Measurements from ENCODE around the gene ATG14. TPM values are rescaled to one million over a fixed set of nuclear protein-coding genes. Genes with fewer than 3 reads are reported as not detected.

ATG14 gene
- polyA plus RNA-seq, 1 of the 3 experiments (the other 2 are of a cell fraction) = 4.3 TPM

DNA sequence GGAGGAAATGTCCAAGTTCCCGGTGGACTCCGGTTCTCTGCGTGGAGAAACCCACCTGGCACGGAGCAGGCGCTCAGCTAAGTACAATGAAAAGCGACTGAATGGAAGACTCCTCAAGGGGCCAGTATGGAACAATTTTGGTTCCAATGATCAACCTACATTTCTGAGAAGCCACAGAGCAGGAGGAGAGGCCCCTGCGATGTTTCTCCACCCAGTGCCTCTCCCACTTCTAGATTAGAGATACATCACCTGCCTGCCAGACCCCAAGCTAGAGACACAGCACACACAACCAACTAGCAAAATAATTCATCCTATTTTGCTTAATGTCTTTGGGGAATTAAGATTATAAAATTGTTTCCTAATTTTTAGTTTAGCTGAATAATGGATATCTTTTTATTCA, 38.8 kb downstream of the ATG14 start:
- TF ChIP-seq FOXM1 (IDR thresholded peaks at IDR 0.05; ENCODE audit: low read depth) = no peak
- TF ChIP-seq RFX5 (IDR thresholded peaks at IDR 0.05; ENCODE audit: low read length) = no peak
- TF ChIP-seq, protein P1, sequence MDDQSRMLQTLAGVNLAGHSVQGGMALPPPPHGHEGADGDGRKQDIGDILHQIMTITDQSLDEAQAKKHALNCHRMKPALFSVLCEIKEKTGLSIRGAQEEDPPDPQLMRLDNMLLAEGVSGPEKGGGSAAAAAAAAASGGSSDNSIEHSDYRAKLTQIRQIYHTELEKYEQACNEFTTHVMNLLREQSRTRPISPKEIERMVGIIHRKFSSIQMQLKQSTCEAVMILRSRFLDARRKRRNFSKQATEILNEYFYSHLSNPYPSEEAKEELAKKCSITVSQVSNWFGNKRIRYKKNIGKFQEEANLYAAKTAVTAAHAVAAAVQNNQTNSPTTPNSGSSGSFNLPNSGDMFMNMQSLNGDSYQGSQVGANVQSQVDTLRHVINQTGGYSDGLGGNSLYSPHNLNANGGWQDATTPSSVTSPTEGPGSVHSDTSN (IDR thresholded peaks at IDR 0.05) = no peak
- TF ChIP-seq MXI1 (IDR thresholded peaks at IDR 0.05; ENCODE audit: low read depth, low read length) = no peak
- TF ChIP-seq RAD21 (IDR thresholded peaks at IDR 0.05; ENCODE audit: low read length) = no peak
- TF ChIP-seq YY1 (IDR thresholded peaks at IDR 0.05; ENCODE audit: low read depth) = no peak
- TF ChIP-seq TEAD4 (IDR thresholded peaks at IDR 0.05; ENCODE audit: borderline replicate concordance, insufficient read depth) = no peak
- H3K36me3 ChIP-seq (replicated peaks in 1 of 2; ENCODE audit: control insufficient read depth in 1 of 2, insufficient read depth in 2 of 2, low read length in 1 of 2) = peaks cover 14 to 27% of the 10 kb centered on the region in 2 experiments
- H3K27ac ChIP-seq (ENCODE audit: low read depth in 2 of 2, low read length in 1 of 2) = no peak overlapping the region
- ChIA-PET POLR2A (no interaction called here), CTCF (interaction anchor here (0.6 to 1.9 kb wide), 4 partner anchors 12 to 160 kb away, joined by 3 to 6 read pairs (median 4); partner anchors contain the start of gene FBXO34)
- DNase-seq = no peak
- H3K79me2 ChIP-seq (ENCODE audit: insufficient read depth) = no peaks in the 10 kb centered on the region
- no peaks in the 10 kb centered on the region for H3K9me3 ChIP-seq
- H3K9ac ChIP-seq = no peak overlapping the region
- no peaks in the 10 kb centered on the region for H3K4me1 ChIP-seq (ENCODE audit: control insufficient read depth in 1 of 2, insufficient read depth in 2 of 2, low read depth in 1 of 2, low read length in 1 of 2)
- WGBS (ENCODE audit: low lambda C conversion rate) = 86% methylated on average over 7 of the region's 7 CpGs
- H3F3A ChIP-seq (replicated peaks; ENCODE audit: insufficient read depth) = no peaks in the 10 kb centered on the region
- no peak overlapping the region for H2AFZ ChIP-seq (ENCODE audit: low read depth)
- H4K20me1 ChIP-seq (ENCODE audit: insufficient read depth) = no peaks in the 10 kb centered on the region
- H3K4me3 ChIP-seq (ENCODE audit: low read depth in 2 of 2, low read length in 1 of 2) = no peak overlapping the region
- no peaks in the 10 kb centered on the region for H3K9me2 ChIP-seq
- no peak overlapping the region for H3K4me2 ChIP-seq
- H3K27me3 ChIP-seq (ENCODE audit: insufficient read depth) = no peaks in the 10 kb centered on the region

GRCh38 chr14:55372423-55372822, 39.2 kb downstream of the ATG14 start:
- Histone ChIP-seq H3K9me2 (no peaks in the 10 kb centered on the region), H3K9me3 (no peaks in the 10 kb centered on the region), H3K4me2 (no peak overlapping the region), H2AFZ (ENCODE audit: low read depth) (no peak overlapping the region), H3K79me2 (ENCODE audit: insufficient read depth) (no peaks in the 10 kb centered on the region), H4K20me1 (ENCODE audit: insufficient read depth) (no peaks in the 10 kb centered on the region), H3K27ac (ENCODE audit: low read depth in 2 of 2, low read length in 1 of 2) (no peak overlapping the region), H3K4me3 (ENCODE audit: low read depth in 2 of 2, low read length in 1 of 2) (no peak overlapping the region), H3K27me3 (ENCODE audit: insufficient read depth) (no peaks in the 10 kb centered on the region), H3F3A (replicated peaks; ENCODE audit: insufficient read depth) (no peaks in the 10 kb centered on the region), H3K36me3 (replicated peaks in 1 of 2; ENCODE audit: control insufficient read depth in 1 of 2, insufficient read depth in 2 of 2, low read length in 1 of 2) (peaks cover 12 to 24% of the 10 kb centered on the region in 2 experiments), H3K9ac (no peak overlapping the region), H3K4me1 (ENCODE audit: control insufficient read depth in 1 of 2, insufficient read depth in 2 of 2, low read depth in 1 of 2, low read length in 1 of 2) (no peaks in the 10 kb centered on the region)
- WGBS (ENCODE audit: low lambda C conversion rate) = 95% methylated on average over 1 of the region's 1 CpG
- DNase-seq = no peak
- POLR2A ChIA-PET = no interaction called here
- CTCF ChIA-PET = interaction anchor here (0.6 to 1.9 kb wide), 4 partner anchors 12 to 159 kb away, joined by 3 to 6 read pairs (median 4); partner anchors contain the start of gene FBXO34
- TF ChIP-seq, protein P2, sequence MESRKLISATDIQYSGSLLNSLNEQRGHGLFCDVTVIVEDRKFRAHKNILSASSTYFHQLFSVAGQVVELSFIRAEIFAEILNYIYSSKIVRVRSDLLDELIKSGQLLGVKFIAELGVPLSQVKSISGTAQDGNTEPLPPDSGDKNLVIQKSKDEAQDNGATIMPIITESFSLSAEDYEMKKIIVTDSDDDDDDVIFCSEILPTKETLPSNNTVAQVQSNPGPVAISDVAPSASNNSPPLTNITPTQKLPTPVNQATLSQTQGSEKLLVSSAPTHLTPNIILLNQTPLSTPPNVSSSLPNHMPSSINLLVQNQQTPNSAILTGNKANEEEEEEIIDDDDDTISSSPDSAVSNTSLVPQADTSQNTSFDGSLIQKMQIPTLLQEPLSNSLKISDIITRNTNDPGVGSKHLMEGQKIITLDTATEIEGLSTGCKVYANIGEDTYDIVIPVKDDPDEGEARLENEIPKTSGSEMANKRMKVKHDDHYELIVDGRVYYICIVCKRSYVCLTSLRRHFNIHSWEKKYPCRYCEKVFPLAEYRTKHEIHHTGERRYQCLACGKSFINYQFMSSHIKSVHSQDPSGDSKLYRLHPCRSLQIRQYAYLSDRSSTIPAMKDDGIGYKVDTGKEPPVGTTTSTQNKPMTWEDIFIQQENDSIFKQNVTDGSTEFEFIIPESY (IDR thresholded peaks at IDR 0.05; ENCODE audit: borderline replicate concordance, low read depth) = no peak
- TF ChIP-seq TAF1 (IDR thresholded peaks at IDR 0.05; ENCODE audit: borderline replicate concordance, low read depth, low read length) (no peak), NFIC (IDR thresholded peaks at IDR 0.05; ENCODE audit: borderline replicate concordance) (no peak)
- TF ChIP-seq, protein P1 (IDR thresholded peaks at IDR 0.05) = no peak

All from SK-N-SH (cell line).